Superior temporal gyrus (tissue), 1 donor: ENCODE measurements around the gene CISD3.
"Not testable (repeated sequence)": the region's sequence is repeated elsewhere in the genome, so short reads cannot be mapped to it uniquely, and the experiment has no call there.

Experiments
- DNase-seq: peaks from one replicate; pipeline ENCODE4 v3.0.0-alpha.2; 2016; ENCODE audit errors: extremely low spot score

CISD3 gene

GRCh38 chr17:38707678-38708351 lies 22.3 kb upstream of the CISD3 start:
- DNase-seq: no peak

GRCh38 chr17:38709104-38709820 lies 20.9 kb upstream of the CISD3 start:
- DNase-seq: no peak

GRCh38 chr17:38709864-38710603 lies 20.1 kb upstream of the CISD3 start:
- no peak for DNase-seq

GRCh38 chr17:38710604-38710962 lies 19.6 kb upstream of the CISD3 start:
- no peak for DNase-seq

- DNase-seq: no peak
Observed at GRCh38 chr17:38710985-38711384, 19.2 kb upstream of the CISD3 start.

GRCh38 chr17:38711792-38712571 lies 18.2 kb upstream of the CISD3 start:
- no peak for DNase-seq

GRCh38 chr17:38712593-38712992 lies 17.5 kb upstream of the CISD3 start:
- DNase-seq: no peak

- DNase-seq: no peak
Observed at GRCh38 chr17:38713456-38714075, 16.6 kb upstream of the CISD3 start.

GRCh38 chr17:38715216-38715943 lies 14.8 kb upstream of the CISD3 start:
- DNase-seq: no peak

- no peak for DNase-seq
Observed at GRCh38 chr17:38716368-38717005, 13.7 kb upstream of the CISD3 start.

- DNase-seq: no peak
Observed at GRCh38 chr17:38717139-38717745, 12.9 kb upstream of the CISD3 start.

GRCh38 chr17:38719289-38719942 lies 10.7 kb upstream of the CISD3 start:
- DNase-seq: no peak

- DNase-seq: no peak
Observed at GRCh38 chr17:38719943-38720641, 10.0 kb upstream of the CISD3 start.

- DNase-seq: no peak
Observed at GRCh38 chr17:38720941-38721340, 9.2 kb upstream of the CISD3 start.

- no peak for DNase-seq
Observed at GRCh38 chr17:38721802-38722201, 8.3 kb upstream of the CISD3 start.

GRCh38 chr17:38724337-38724988 lies 5.7 kb upstream of the CISD3 start:
- DNase-seq: peak; percentile 84

- DNase-seq: peak; percentile 70
Observed at GRCh38 chr17:38725066-38725465, 5.1 kb upstream of the CISD3 start.

- not testable (repeated sequence) for DNase-seq
Observed at GRCh38 chr17:38726145-38726544, 4.0 kb upstream of the CISD3 start.
